GM18909 (cell line): ENCODE data around the gene MARCHF2.

ENCODE experiments used
- ATAC-seq: cut with Tn5 transposase; IDR thresholded peaks from one replicate; pipeline ENCODE4 v1.9.1; 2021; ENCODE audit warnings: mild to moderate bottlenecking; ENCODE audit not compliant: unreplicated experiment, poor library complexity

Gene MARCHF2

GRCh38 chr19:8451377-8451776 is 38.3 kb downstream of the MARCHF2 start:
- ATAC-seq = no peak

- no peak for ATAC-seq
These were observed 38.8 kb downstream of the MARCHF2 start for GRCh38 chr19:8451885-8452284.

GRCh38 chr19:8452446-8453123 is 39.5 kb downstream of the MARCHF2 start:
- ATAC-seq = no peak

GRCh38 chr19:8453616-8454015 is 40.5 kb downstream of the MARCHF2 start:
- ATAC-seq = no peak

DNA sequence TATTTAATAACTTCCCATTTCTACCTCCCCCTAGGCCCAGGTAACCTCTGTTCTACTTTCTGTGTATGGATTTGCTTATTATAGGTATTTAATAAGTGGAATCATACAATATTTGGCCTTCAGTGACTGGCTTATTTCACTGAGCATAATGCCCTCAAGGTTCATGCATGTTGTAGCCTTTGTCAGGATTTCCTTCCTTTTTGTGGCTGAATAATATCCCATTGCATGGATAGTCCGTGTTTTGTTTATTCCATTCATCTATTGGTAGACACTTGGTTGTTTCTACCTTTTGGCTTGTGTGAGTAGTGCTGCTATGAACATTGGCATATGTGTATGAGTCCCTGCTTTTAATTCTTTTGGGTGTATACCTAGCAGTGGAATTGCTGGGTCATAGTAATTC is 41.1 kb downstream of the MARCHF2 start:
- ATAC-seq = no peak

- ATAC-seq = no peak
These were observed 41.9 kb downstream of the MARCHF2 start for GRCh38 chr19:8455018-8455417.

GRCh38 chr19:8456064-8456463 is 43.0 kb downstream of the MARCHF2 start:
- ATAC-seq = no peak

GRCh38 chr19:8457209-8457608 is 44.1 kb downstream of the MARCHF2 start:
- no peak for ATAC-seq

GRCh38 chr19:8457827-8458226 is 44.7 kb downstream of the MARCHF2 start:
- ATAC-seq = no peak

DNA sequence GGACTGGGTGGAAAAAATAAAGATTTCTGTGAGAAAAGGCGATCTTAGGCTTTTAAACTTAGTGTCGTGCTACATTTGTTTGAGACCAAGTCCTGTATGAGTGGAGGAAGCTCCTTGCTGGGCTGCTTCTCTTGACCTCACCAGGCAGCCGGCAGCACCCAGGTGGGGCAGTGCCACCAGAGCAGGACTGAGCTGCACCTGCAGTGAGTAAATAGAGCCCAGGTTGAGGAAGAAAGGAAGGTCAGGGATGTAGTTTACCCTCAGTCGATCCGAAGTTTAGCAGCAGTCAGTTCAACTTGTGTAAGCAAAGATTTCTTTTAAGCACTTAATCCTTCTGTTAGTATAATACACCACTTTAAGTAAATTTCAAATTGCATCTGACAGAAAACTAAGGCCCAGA is 45.3 kb downstream of the MARCHF2 start:
- ATAC-seq = no peak

DNA sequence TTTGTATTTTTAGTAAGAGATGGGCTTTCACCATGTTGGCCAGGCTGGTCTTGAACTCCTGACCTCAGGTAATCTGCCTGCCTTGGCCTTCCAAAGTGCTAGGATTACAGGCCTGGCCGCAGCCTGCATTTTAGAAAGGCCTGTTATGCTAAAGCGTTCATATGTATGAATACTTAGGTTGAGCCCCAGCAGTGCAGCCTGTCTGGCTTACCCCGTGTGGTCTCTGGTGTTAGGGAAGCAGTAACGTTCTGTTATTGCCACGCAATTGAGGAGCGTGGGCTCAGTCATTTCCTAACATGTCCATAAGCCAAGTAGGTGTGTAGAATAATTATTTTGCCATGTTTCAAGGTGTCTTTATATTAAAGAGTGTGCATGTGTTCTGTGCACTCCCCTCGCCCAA is 46.0 kb downstream of the MARCHF2 start:
- ATAC-seq = no peak

- no peak for ATAC-seq
These were observed 46.6 kb downstream of the MARCHF2 start for GRCh38 chr19:8459520-8460270.

- no peak for ATAC-seq
These were observed 47.6 kb downstream of the MARCHF2 start for GRCh38 chr19:8460516-8461298.

DNA sequence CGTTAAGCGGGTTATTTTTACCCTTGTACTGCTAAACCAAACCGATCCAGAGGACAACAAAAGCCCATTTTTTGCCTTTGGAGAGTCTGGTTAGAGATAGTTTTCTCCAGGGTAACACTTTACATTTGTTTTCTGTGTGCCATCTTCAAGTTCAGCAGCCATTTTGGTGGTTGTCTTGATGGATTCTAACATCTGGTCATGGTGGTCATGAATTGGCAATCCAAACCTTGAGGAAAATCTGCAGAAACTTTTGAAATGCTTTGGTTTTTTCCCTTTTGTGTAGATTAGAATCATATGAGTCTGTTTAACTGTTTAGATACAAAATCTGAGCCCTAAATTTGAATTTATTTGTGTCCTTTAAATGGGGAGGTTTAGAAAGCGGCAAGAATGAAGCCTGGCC is 48.3 kb downstream of the MARCHF2 start:
- no peak for ATAC-seq

DNA sequence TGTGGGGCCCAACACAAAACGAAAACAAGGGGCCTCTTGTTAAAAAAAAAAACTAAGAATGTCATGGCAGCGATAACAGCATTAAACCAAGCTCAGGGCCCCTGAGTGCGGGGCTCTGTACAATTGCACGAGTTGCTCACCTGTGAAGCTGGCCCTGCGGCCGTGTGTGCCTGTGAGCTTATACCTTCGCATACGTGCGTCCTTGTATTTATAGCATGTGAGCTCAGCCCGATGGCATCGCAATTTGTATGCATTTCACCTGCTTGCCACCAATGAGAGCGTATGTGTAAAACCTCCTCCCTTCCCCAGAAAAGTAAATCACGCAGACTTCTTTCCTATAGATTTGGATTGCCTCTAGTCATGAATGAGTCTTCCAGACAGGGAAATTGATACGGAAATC is 48.8 kb downstream of the MARCHF2 start:
- no peak for ATAC-seq

- no peak for ATAC-seq
These were observed 49.5 kb downstream of the MARCHF2 start for GRCh38 chr19:8462571-8462970.

DNA sequence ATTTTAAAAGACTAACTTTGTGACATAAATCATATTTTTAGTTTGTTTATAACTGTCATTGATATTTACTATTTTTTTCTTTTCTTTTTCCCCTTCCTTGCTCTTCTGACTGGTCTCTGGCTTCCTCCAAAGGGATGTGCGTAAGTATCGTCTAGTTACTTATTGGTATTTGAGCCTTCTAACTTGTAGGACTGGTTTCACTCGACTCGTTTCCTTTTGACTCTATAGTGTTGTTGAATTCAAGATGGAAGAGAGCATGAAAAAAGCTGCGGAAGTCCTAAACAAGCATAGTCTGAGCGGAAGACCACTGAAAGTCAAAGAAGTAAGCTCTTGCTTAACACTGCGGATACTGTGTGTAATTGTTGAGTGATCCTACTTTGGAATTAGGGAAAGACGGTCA is 50.3 kb downstream of the MARCHF2 start:
- ATAC-seq = no peak

GRCh38 chr19:8466018-8466417 is 52.9 kb downstream of the MARCHF2 start:
- ATAC-seq = no peak

DNA sequence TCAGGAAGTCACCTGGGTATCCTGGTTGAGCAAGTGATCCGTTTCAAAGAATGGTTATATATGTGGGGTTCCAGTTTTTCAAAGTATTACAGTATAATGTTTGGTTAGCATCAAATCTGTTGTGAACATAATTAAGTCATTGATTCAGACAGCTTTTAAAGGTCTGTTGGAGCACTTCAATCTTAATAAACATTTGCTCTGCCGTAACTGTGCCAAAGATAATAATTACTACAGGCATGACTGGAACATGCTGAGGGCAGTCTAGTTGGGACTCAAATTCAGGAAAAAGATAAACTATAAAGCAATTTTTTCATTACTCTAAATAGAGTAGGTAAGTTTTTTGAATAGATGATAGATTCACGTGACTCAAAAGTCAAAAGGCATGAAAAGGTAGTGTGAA is 55.0 kb downstream of the MARCHF2 start:
- ATAC-seq = no peak

DNA sequence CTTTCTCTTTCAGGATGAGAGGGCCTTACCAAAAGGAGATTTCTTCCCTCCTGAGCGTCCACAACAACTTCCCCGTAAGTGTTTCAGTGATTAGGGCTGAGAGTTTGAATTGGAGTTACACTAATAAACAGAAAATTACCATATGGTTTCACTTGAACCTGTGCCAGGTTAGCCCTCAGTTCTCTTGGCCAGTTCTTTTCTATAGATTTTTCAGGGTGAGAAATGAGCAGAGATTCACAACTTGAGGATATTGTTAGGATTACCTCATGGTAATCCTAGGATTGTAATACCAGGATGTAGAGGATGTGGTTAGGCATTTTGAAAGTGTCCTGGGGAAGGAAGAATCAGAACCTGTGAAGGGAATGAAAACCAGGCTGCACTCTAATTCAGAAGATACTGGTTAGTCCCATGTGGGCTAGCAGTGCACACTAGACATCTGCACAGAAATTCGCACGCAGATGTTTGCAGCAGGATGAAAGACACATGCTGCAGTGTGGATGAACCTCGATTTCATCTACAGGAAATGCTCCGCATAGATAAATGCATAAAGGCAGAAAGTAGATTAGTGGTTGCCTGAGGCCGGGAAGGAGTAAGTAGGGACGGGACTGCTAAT is 55.8 kb downstream of the MARCHF2 start:
- no peak for ATAC-seq
